ENCODE results near the gene GNAS. TPM values are rescaled to one million over a fixed set of nuclear protein-coding genes. Genes with fewer than 3 reads are reported as not detected.

Gene GNAS
- total and polyA plus RNA-seq, 4 donors, result 115 to 360 (median 277) TPM

GRCh38 chr20:58840816-58841538, 11.5 kb upstream of the GNAS start:
- Histone ChIP-seq H3K4me3 (ENCODE audit: low read depth in 1 of 3, low read length in 3 of 3) (no peak overlapping the region), H3K9me3 (ENCODE audit: control insufficient read depth in 4 of 4, low read length in 3 of 4) (no peaks in the 10 kb centered on the region), H3K36me3 (ENCODE audit: control insufficient read depth in 4 of 4, insufficient read depth in 3 of 4, low read depth in 1 of 4, low read length in 3 of 4) (no peaks in the 10 kb centered on the region), H3K9ac (ENCODE audit: low read depth in 1 of 2, low read length in 2 of 2) (no peak overlapping the region), H3K27ac (ENCODE audit: low read depth in 1 of 2, low read length in 2 of 2) (no peak overlapping the region), H3K4me1 (ENCODE audit: control insufficient read depth in 4 of 4, insufficient read depth in 4 of 4, low read length in 3 of 4) (peaks cover 0 to 14% (median 0%) of the 10 kb centered on the region in 4 donors), H3K27me3 (ENCODE audit: control insufficient read depth in 4 of 4, insufficient read depth in 4 of 4, low read length in 3 of 4) (peaks cover 0 to 3% (median under 1%) of the 10 kb centered on the region in 4 donors)
- DNase-seq (ENCODE audit: low spot score), result no peak
- TF ChIP-seq, protein P1, sequence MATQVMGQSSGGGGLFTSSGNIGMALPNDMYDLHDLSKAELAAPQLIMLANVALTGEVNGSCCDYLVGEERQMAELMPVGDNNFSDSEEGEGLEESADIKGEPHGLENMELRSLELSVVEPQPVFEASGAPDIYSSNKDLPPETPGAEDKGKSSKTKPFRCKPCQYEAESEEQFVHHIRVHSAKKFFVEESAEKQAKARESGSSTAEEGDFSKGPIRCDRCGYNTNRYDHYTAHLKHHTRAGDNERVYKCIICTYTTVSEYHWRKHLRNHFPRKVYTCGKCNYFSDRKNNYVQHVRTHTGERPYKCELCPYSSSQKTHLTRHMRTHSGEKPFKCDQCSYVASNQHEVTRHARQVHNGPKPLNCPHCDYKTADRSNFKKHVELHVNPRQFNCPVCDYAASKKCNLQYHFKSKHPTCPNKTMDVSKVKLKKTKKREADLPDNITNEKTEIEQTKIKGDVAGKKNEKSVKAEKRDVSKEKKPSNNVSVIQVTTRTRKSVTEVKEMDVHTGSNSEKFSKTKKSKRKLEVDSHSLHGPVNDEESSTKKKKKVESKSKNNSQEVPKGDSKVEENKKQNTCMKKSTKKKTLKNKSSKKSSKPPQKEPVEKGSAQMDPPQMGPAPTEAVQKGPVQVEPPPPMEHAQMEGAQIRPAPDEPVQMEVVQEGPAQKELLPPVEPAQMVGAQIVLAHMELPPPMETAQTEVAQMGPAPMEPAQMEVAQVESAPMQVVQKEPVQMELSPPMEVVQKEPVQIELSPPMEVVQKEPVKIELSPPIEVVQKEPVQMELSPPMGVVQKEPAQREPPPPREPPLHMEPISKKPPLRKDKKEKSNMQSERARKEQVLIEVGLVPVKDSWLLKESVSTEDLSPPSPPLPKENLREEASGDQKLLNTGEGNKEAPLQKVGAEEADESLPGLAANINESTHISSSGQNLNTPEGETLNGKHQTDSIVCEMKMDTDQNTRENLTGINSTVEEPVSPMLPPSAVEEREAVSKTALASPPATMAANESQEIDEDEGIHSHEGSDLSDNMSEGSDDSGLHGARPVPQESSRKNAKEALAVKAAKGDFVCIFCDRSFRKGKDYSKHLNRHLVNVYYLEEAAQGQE (IDR thresholded peaks at IDR 0.05), result no peak
- TF ChIP-seq RXRA (IDR thresholded peaks at IDR 0.05) (no peak), NR2F2 (IDR thresholded peaks at IDR 0.05) (no peak), HNF4G (IDR thresholded peaks at IDR 0.05) (no peak), FOXA2 (IDR thresholded peaks at IDR 0.05) (no peak), ZBTB33 (IDR thresholded peaks at IDR 0.05) (no peak), YY1 (IDR thresholded peaks at IDR 0.05) (no peak), HNF4A (conservative IDR thresholded peaks at IDR 0.05) (no peak), SP1 (IDR thresholded peaks at IDR 0.05) (no peak), EGR1 (IDR thresholded peaks at IDR 0.05; ENCODE audit: low read depth in 2 of 2) (no peak), ATF3 (IDR thresholded peaks at IDR 0.05) (no peak)
- TF ChIP-seq, protein P2, sequence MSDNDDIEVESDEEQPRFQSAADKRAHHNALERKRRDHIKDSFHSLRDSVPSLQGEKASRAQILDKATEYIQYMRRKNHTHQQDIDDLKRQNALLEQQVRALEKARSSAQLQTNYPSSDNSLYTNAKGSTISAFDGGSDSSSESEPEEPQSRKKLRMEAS (IDR thresholded peaks at IDR 0.05), result no peak
- TF ChIP-seq, protein P3, sequence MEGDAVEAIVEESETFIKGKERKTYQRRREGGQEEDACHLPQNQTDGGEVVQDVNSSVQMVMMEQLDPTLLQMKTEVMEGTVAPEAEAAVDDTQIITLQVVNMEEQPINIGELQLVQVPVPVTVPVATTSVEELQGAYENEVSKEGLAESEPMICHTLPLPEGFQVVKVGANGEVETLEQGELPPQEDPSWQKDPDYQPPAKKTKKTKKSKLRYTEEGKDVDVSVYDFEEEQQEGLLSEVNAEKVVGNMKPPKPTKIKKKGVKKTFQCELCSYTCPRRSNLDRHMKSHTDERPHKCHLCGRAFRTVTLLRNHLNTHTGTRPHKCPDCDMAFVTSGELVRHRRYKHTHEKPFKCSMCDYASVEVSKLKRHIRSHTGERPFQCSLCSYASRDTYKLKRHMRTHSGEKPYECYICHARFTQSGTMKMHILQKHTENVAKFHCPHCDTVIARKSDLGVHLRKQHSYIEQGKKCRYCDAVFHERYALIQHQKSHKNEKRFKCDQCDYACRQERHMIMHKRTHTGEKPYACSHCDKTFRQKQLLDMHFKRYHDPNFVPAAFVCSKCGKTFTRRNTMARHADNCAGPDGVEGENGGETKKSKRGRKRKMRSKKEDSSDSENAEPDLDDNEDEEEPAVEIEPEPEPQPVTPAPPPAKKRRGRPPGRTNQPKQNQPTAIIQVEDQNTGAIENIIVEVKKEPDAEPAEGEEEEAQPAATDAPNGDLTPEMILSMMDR (IDR thresholded peaks at IDR 0.05; ENCODE audit: low read depth, low read length, missing input control), result no peak
- WGBS, result 49% methylated on average over 51 of the region's 51 CpGs

All from liver (tissue), 9 donors.